ENCODE measurements around the gene FKBP11. TPM values are rescaled to one million over a fixed set of nuclear protein-coding genes. Genes with fewer than 3 reads are reported as not detected.
"Not testable (repeated sequence)": the region's sequence is repeated elsewhere in the genome, so short reads cannot be mapped to it uniquely, and the experiment has no call there.

The FKBP11 gene
- polyA plus RNA-seq, 1 donor from 2014 or later, result 24.9 TPM

GRCh38 chr12:48875944-48876515, 49.3 kb downstream of the FKBP11 start:
- TF ChIP-seq SMC3 (conservative IDR thresholded peaks at IDR 0.05; ENCODE audit: poor library complexity) (no peak), EP300 (conservative IDR thresholded peaks at IDR 0.05; ENCODE audit: poor library complexity, severe bottlenecking) (no peak), POLR2AphosphoS5 (IDR thresholded peaks at IDR 0.05) (no peak), MXI1 (conservative IDR thresholded peaks at IDR 0.05; ENCODE audit: poor library complexity, severe bottlenecking) (no peak), RAD21 (conservative IDR thresholded peaks at IDR 0.05) (no peak), TAF1 (IDR thresholded peaks at IDR 0.05; ENCODE audit: low read depth) (no peak), EZH2 (IDR thresholded peaks at IDR 0.05; ENCODE audit: borderline replicate concordance, insufficient read depth, low read length, poor library complexity, severe bottlenecking) (no peak)
- TF ChIP-seq, protein P1, sequence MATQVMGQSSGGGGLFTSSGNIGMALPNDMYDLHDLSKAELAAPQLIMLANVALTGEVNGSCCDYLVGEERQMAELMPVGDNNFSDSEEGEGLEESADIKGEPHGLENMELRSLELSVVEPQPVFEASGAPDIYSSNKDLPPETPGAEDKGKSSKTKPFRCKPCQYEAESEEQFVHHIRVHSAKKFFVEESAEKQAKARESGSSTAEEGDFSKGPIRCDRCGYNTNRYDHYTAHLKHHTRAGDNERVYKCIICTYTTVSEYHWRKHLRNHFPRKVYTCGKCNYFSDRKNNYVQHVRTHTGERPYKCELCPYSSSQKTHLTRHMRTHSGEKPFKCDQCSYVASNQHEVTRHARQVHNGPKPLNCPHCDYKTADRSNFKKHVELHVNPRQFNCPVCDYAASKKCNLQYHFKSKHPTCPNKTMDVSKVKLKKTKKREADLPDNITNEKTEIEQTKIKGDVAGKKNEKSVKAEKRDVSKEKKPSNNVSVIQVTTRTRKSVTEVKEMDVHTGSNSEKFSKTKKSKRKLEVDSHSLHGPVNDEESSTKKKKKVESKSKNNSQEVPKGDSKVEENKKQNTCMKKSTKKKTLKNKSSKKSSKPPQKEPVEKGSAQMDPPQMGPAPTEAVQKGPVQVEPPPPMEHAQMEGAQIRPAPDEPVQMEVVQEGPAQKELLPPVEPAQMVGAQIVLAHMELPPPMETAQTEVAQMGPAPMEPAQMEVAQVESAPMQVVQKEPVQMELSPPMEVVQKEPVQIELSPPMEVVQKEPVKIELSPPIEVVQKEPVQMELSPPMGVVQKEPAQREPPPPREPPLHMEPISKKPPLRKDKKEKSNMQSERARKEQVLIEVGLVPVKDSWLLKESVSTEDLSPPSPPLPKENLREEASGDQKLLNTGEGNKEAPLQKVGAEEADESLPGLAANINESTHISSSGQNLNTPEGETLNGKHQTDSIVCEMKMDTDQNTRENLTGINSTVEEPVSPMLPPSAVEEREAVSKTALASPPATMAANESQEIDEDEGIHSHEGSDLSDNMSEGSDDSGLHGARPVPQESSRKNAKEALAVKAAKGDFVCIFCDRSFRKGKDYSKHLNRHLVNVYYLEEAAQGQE (IDR thresholded peaks at IDR 0.05; ENCODE audit: borderline replicate concordance), result no peak
- TF ChIP-seq, protein P2, sequence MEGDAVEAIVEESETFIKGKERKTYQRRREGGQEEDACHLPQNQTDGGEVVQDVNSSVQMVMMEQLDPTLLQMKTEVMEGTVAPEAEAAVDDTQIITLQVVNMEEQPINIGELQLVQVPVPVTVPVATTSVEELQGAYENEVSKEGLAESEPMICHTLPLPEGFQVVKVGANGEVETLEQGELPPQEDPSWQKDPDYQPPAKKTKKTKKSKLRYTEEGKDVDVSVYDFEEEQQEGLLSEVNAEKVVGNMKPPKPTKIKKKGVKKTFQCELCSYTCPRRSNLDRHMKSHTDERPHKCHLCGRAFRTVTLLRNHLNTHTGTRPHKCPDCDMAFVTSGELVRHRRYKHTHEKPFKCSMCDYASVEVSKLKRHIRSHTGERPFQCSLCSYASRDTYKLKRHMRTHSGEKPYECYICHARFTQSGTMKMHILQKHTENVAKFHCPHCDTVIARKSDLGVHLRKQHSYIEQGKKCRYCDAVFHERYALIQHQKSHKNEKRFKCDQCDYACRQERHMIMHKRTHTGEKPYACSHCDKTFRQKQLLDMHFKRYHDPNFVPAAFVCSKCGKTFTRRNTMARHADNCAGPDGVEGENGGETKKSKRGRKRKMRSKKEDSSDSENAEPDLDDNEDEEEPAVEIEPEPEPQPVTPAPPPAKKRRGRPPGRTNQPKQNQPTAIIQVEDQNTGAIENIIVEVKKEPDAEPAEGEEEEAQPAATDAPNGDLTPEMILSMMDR (IDR thresholded peaks at IDR 0.05; ENCODE audit: poor library complexity, severe bottlenecking), result no peak
- no peaks in the 10 kb centered on the region for H3K9me2 ChIP-seq (ENCODE audit: insufficient read depth, low read length)
- no peaks in the 10 kb centered on the region for H3K79me2 ChIP-seq (replicated peaks; ENCODE audit: insufficient read depth, low read length)
- H3K9me3 ChIP-seq (ENCODE audit: low read length), result no peaks in the 10 kb centered on the region
- H4K20me1 ChIP-seq (ENCODE audit: insufficient read depth), result no peaks in the 10 kb centered on the region
- H3K36me3 ChIP-seq (ENCODE audit: insufficient read depth, low read length), result no peaks in the 10 kb centered on the region
- H3K4me3 ChIP-seq (ENCODE audit: low read length), result no peak overlapping the region
- no peak overlapping the region for H3K27ac ChIP-seq (ENCODE audit: low read length)
- no peak overlapping the region for H2AFZ ChIP-seq (ENCODE audit: low read depth, low read length)
- no peaks in the 10 kb centered on the region for H3F3A ChIP-seq (ENCODE audit: insufficient read depth, low read length, poor library complexity, severe bottlenecking)
- no peaks in the 10 kb centered on the region for H3K27me3 ChIP-seq (ENCODE audit: insufficient read depth, low read depth, low read length)
- H3K4me2 ChIP-seq (ENCODE audit: low read length), result no peak overlapping the region
- no peak overlapping the region for H3K9ac ChIP-seq (ENCODE audit: low read length)

DNA sequence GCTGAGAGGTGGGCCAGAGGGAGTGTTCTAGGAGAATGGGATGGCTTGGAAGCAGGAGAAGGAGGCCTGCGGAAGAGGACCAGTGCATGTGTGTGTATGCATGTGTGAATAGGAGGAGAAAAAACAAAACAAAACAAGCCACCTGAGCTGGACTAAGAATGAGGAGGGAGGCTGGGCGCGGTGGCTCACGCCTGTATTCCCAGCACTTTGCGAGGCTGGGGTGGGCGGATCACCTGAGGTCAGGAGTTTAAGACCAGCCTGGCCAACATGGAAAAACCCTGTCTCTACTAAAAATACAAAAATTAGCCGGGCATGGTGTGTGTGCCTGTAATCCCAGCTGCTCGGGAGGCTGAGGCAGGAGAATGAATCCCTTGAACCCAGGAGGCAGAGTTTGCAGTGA, 51.8 kb downstream of the FKBP11 start:
- not testable (repeated sequence) for H4K20me1 ChIP-seq (ENCODE audit: insufficient read depth); H3K9me3 ChIP-seq (ENCODE audit: low read length); H3K27ac ChIP-seq (ENCODE audit: low read length); H3K27me3 ChIP-seq (ENCODE audit: insufficient read depth, low read depth, low read length); H3K4me3 ChIP-seq (ENCODE audit: low read length); H3F3A ChIP-seq (ENCODE audit: insufficient read depth, low read length, poor library complexity, severe bottlenecking); H3K9ac ChIP-seq (ENCODE audit: low read length); H3K79me2 ChIP-seq (replicated peaks; ENCODE audit: insufficient read depth, low read length); H3K9me2 ChIP-seq (ENCODE audit: insufficient read depth, low read length); H3K4me2 ChIP-seq (ENCODE audit: low read length); H2AFZ ChIP-seq (ENCODE audit: low read depth, low read length); H3K36me3 ChIP-seq (ENCODE audit: insufficient read depth, low read length)

- H3K79me2 ChIP-seq (replicated peaks; ENCODE audit: insufficient read depth, low read length), result no peaks in the 10 kb centered on the region
- TF ChIP-seq, protein P1 (IDR thresholded peaks at IDR 0.05; ENCODE audit: borderline replicate concordance), result no peak
- TF ChIP-seq, protein P2 (IDR thresholded peaks at IDR 0.05; ENCODE audit: poor library complexity, severe bottlenecking), result no peak
- TF ChIP-seq RAD21 (conservative IDR thresholded peaks at IDR 0.05), result no peak
- no peak for TF ChIP-seq POLR2AphosphoS5 (IDR thresholded peaks at IDR 0.05)
- TF ChIP-seq MXI1 (conservative IDR thresholded peaks at IDR 0.05; ENCODE audit: poor library complexity, severe bottlenecking), result no peak
- TF ChIP-seq SMC3 (conservative IDR thresholded peaks at IDR 0.05; ENCODE audit: poor library complexity), result no peak
- no peak for TF ChIP-seq EP300 (conservative IDR thresholded peaks at IDR 0.05; ENCODE audit: poor library complexity, severe bottlenecking)
- TF ChIP-seq EZH2 (IDR thresholded peaks at IDR 0.05; ENCODE audit: borderline replicate concordance, insufficient read depth, low read length, poor library complexity, severe bottlenecking), result no peak
- no peak for TF ChIP-seq TAF1 (IDR thresholded peaks at IDR 0.05; ENCODE audit: low read depth)
- H3K27me3 ChIP-seq (ENCODE audit: insufficient read depth, low read depth, low read length), result no peaks in the 10 kb centered on the region
- H3K36me3 ChIP-seq (ENCODE audit: insufficient read depth, low read length), result no peaks in the 10 kb centered on the region
- H3K4me3 ChIP-seq (ENCODE audit: low read length), result no peak overlapping the region
- H3K4me2 ChIP-seq (ENCODE audit: low read length), result no peak overlapping the region
- H3K9ac ChIP-seq (ENCODE audit: low read length), result no peak overlapping the region
- H3K9me3 ChIP-seq (ENCODE audit: low read length), result no peaks in the 10 kb centered on the region
- H4K20me1 ChIP-seq (ENCODE audit: insufficient read depth), result no peaks in the 10 kb centered on the region
- H2AFZ ChIP-seq (ENCODE audit: low read depth, low read length), result no peak overlapping the region
- H3K27ac ChIP-seq (ENCODE audit: low read length), result no peak overlapping the region
- no peaks in the 10 kb centered on the region for H3F3A ChIP-seq (ENCODE audit: insufficient read depth, low read length, poor library complexity, severe bottlenecking)
- no peaks in the 10 kb centered on the region for H3K9me2 ChIP-seq (ENCODE audit: insufficient read depth, low read length)
These were observed 52.2 kb downstream of the FKBP11 start for GRCh38 chr12:48873096-48873495.

Measured in neural cell (in vitro differentiated cells).